HepG2 (cell line): ENCODE results near the gene MIEF2. TPM values are rescaled to one million over a fixed set of nuclear protein-coding genes. Genes with fewer than 3 reads are reported as not detected.

ENCODE experiments used
- NCOA5 ChIP-seq: sonication (generic); formaldehyde crosslinking; IDR thresholded peaks from 2 replicates; pipeline ENCODE4 v1.4.0; 2020; ENCODE audit warnings: missing genetic modification reagents
- SP2 ChIP-seq: sonication (generic); formaldehyde crosslinking; IDR thresholded peaks from 2 replicates; pipeline ENCODE4 v1.5.1; 2020; ENCODE audit warnings: mild to moderate bottlenecking, missing genetic modification reagents
- STAT5B ChIP-seq: sonication (generic); formaldehyde crosslinking; IDR thresholded peaks from 2 replicates; pipeline ENCODE4 v1.4.0; 2020; ENCODE audit warnings: missing genetic modification reagents
- ZNF234 ChIP-seq: sonication (generic); formaldehyde crosslinking; conservative IDR thresholded peaks from 2 replicates; pipeline ENCODE4 v1.5.1; 2020; ENCODE audit warnings: mild to moderate bottlenecking, missing genetic modification reagents
- polyA plus RNA-seq, 8 experiments: library from polyadenylated mRNA; depleted of rRNA in 3 of 8; stranded (reverse) in 7 of 8; unstranded in 1 of 8; fragments of >200 nt; fragmentation: Illumina TruSeq in 4 of 8; extraction: Trizol in 4 of 8; gene quantifications; 2 replicates each; pipeline versions ENCODE4 v1.2.1 to v1.2.3, GENCODE V29; 2011 to 2016; ENCODE audit warnings: low read depth in 4 of 8, missing spikeins in 1 of 8, mixed read lengths in 1 of 8; ENCODE audit not compliant: insufficient read depth in 1 of 8
- total RNA-seq, 5 experiments: library from RNA; depleted of rRNA; stranded (reverse); fragments of >200 nt; fragmentation: Illumina TruSeq; extraction: Trizol; gene quantifications; 2 replicates each; pipeline ENCODE4 v1.2.3, GENCODE V29; 2016; ENCODE audit warnings: low read depth in 1 of 5
- TF ChIP-seq, protein P1 (sequence below): sonication (generic); formaldehyde crosslinking; IDR thresholded peaks from 2 replicates; pipeline ENCODE4 v1.4.0; 2020; ENCODE audit warnings: mild to moderate bottlenecking, missing genetic modification reagents
- TF ChIP-seq, protein P2 (sequence below), 2 experiments: fragments of 450-650 bp in 1 of 2; sonication (generic) in 1 of 2; formaldehyde crosslinking in 1 of 2; IDR thresholded peaks; 2 replicates each; pipeline versions ENCODE4 v1.6.1 to v1.8.0; 2016 to 2022; ENCODE audit warnings: antibody characterized with exemption in 1 of 2, mild to moderate bottlenecking in 1 of 2, missing genetic modification reagents in 1 of 2
- TF ChIP-seq, protein P3 (sequence below): sonication (generic); formaldehyde crosslinking; conservative IDR thresholded peaks from 2 replicates; pipeline ENCODE4 v1.8.0; 2022; ENCODE audit warnings: low read depth, missing genetic modification reagents
- TF ChIP-seq, protein P4 (sequence below): sonication (generic); formaldehyde crosslinking; conservative IDR thresholded peaks from 2 replicates; pipeline ENCODE4 v1.4.0; 2020; ENCODE audit warnings: missing genetic modification reagents

MIEF2 gene
- total and polyA plus RNA-seq, 2 of the 13 experiments (the other 11 are each of a cell fraction or from before 2014, with no cell fraction given) = 6.0 to 8.0 TPM

DNA sequence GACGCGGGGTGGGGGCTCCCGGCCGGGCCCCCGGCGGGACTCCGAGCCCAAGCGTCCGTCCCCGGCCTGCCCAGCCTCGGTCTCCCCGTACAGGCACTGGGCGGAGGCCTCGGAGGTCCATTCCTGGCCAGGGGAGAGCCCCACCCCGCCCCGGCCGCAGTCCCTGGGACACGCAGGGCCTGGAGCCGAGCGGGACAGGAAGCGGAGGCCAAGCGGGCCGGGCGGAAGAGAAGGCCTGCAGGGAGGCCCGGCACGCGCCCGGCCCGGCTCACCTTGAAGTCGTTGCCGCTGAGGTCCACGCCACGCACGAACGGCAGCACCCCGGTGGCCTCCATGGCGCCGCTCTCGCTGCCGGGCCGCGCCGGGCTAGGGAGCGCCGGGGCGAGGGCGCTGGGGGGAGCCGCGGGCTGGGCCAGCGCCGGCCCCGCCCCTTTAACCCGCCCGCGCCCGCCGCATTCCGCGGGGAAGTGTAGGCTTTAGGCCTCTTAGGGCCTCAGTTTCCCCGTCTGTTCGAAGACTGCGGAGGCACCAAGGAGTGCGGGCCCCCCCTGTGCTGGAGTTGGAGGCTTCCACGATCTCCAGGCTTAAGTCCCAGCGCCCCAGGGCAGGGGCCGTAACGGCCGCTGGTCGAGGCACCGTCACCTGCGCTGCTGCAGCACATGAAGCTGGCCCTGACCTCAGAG lies 2.0 kb upstream of the MIEF2 start, which contains the start of gene FLII (continued):
- TF ChIP-seq STAT5B (CRISPR knock-in tag) (no peak), SP2 (CRISPR knock-in tag) (peak; percentile 58), ZNF234 (CRISPR knock-in tag) (no peak), NCOA5 (no peak)
- TF ChIP-seq, protein P1, sequence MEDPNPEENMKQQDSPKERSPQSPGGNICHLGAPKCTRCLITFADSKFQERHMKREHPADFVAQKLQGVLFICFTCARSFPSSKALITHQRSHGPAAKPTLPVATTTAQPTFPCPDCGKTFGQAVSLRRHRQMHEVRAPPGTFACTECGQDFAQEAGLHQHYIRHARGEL = no peak
- TF ChIP-seq, protein P2, sequence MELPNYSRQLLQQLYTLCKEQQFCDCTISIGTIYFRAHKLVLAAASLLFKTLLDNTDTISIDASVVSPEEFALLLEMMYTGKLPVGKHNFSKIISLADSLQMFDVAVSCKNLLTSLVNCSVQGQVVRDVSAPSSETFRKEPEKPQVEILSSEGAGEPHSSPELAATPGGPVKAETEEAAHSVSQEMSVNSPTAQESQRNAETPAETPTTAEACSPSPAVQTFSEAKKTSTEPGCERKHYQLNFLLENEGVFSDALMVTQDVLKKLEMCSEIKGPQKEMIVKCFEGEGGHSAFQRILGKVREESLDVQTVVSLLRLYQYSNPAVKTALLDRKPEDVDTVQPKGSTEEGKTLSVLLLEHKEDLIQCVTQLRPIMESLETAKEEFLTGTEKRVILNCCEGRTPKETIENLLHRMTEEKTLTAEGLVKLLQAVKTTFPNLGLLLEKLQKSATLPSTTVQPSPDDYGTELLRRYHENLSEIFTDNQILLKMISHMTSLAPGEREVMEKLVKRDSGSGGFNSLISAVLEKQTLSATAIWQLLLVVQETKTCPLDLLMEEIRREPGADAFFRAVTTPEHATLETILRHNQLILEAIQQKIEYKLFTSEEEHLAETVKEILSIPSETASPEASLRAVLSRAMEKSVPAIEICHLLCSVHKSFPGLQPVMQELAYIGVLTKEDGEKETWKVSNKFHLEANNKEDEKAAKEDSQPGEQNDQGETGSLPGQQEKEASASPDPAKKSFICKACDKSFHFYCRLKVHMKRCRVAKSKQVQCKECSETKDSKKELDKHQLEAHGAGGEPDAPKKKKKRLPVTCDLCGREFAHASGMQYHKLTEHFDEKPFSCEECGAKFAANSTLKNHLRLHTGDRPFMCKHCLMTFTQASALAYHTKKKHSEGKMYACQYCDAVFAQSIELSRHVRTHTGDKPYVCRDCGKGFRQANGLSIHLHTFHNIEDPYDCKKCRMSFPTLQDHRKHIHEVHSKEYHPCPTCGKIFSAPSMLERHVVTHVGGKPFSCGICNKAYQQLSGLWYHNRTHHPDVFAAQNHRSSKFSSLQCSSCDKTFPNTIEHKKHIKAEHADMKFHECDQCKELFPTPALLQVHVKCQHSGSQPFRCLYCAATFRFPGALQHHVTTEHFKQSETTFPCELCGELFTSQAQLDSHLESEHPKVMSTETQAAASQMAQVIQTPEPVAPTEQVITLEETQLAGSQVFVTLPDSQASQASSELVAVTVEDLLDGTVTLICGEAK (IDR thresholded peaks at IDR 0.05) = no peak
- TF ChIP-seq, protein P2 (CRISPR knock-in tag; IDR thresholded peaks at IDR 0.05) = no peak
- TF ChIP-seq, protein P3, sequence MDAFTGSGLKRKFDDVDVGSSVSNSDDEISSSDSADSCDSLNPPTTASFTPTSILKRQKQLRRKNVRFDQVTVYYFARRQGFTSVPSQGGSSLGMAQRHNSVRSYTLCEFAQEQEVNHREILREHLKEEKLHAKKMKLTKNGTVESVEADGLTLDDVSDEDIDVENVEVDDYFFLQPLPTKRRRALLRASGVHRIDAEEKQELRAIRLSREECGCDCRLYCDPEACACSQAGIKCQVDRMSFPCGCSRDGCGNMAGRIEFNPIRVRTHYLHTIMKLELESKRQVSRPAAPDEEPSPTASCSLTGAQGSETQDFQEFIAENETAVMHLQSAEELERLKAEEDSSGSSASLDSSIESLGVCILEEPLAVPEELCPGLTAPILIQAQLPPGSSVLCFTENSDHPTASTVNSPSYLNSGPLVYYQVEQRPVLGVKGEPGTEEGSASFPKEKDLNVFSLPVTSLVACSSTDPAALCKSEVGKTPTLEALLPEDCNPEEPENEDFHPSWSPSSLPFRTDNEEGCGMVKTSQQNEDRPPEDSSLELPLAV = no peak
- TF ChIP-seq, protein P4, sequence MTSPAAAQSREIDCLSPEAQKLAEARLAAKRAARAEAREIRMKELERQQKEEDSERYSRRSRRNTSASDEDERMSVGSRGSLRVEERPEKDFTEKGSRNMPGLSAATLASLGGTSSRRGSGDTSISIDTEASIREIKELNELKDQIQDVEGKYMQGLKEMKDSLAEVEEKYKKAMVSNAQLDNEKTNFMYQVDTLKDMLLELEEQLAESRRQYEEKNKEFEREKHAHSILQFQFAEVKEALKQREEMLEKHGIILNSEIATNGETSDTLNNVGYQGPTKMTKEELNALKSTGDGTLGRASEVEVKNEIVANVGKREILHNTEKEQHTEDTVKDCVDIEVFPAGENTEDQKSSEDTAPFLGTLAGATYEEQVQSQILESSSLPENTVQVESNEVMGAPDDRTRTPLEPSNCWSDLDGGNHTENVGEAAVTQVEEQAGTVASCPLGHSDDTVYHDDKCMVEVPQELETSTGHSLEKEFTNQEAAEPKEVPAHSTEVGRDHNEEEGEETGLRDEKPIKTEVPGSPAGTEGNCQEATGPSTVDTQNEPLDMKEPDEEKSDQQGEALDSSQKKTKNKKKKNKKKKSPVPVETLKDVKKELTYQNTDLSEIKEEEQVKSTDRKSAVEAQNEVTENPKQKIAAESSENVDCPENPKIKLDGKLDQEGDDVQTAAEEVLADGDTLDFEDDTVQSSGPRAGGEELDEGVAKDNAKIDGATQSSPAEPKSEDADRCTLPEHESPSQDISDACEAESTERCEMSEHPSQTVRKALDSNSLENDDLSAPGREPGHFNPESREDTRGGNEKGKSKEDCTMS (CRISPR knock-in tag) = no peak
